Activated CD4-positive, alpha-beta T cell treated with anti-CD3 and anti-CD28 coated beads, Interleukin-2, amount 50 U/mL, for 24 hours (primary cell): ENCODE data around the gene NF1.
"Not testable (repeated sequence)": the region's sequence is repeated elsewhere in the genome, so short reads cannot be mapped to it uniquely, and the experiment has no call there.

ENCODE experiments used
- DNase-seq, 2 donors: peaks; one replicate each; pipeline ENCODE4 v3.0.0-alpha.2; 2020; ENCODE audit warnings: low read depth in 1 of 2, low spot score in 1 of 2

NF1 gene

GRCh38 chr17:31094600-31095235 is at the start of gene NF1:
TSS of gene NF1 (plus strand) at chr17:31094977. CDS start at chr17:31095310, 333 bp downstream.
- peak; percentile 75 to 84 for DNase-seq

GRCh38 chr17:31046856-31047425 is 47.8 kb upstream of the NF1 start:
- not testable (repeated sequence) for DNase-seq

DNA sequence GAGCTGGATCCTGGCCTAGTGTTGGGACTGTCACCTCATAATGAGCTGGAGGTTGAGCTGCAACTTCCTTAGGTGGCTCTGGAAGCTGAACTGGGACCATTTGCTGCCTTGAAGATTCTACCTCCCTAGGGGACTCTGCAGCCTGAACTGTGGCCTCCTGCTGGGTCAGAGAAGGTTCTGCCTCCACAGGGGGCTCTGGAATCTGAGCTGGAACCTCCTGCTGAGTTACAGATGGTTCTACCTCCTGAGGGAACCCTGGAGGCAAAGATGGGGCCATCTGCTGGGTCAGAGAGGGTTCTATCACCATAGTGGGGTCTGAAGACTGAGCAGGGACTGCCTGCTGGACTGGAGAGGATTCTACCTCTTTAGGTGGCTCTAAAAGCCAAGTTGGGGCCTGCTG is 46.6 kb upstream of the NF1 start:
- DNase-seq = no peak

- DNase-seq = no peak
These were observed 46.0 kb upstream of the NF1 start for GRCh38 chr17:31048780-31049179.

GRCh38 chr17:31050948-31051347 is 43.8 kb upstream of the NF1 start:
- no peak for DNase-seq

- DNase-seq = no peak
These were observed 43.3 kb upstream of the NF1 start for GRCh38 chr17:31051506-31051905.

DNA sequence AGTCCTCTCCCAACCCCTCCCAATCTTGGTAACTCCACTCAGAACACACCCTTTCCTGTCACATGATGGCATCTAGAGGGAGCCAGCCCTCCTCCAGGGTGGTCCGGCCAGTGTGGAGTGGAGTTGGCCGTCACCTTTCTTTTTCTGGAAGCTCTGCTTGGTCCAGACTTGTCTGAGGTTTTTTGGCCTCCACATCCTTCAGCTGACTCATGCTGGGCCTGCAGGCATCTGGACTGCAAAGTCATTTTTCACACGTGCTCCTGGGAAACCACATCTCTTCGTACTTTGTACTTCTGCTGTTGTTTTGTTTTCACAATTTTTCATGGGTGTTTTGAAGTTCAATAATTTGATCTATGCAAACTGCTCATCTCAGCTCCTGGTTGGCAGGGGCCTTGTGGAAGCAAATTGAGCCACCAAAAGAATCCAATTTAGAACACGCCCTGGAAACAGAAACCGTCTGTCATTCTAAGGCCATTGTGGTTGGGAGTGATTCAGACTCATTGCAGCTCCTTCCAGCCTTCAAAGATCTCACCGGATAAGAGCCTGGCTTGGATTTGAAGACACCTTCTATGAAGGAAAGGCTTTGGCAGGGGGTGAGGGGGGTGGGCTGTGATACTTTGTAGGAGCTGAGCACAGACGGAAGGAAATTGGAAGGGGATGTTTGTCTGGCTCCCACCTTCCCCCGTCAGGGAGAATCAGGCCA is 42.4 kb upstream of the NF1 start:
- DNase-seq = no peak

- no peak for DNase-seq
These were observed 41.7 kb upstream of the NF1 start for GRCh38 chr17:31053071-31053470.

DNA sequence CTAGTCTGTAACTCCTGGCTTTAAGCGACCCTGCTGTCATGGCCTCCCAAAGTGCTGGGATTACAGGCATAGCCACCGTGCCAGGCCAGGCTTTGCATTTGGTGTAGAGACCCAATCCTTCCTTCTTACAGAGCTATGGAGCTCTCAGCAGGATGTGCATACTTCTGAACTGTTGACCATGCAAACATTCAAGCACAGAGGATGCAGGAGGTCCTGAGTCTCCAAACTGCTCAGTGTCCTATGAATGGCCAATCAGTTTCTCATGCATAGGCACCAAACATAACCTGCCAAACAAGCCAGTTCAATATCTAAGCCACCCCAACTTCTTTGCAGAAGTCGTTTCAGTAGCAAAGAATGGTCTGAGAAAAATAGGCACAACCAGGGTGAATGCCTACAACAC is 40.0 kb upstream of the NF1 start:
- no peak for DNase-seq

GRCh38 chr17:31058976-31059375 is 35.8 kb upstream of the NF1 start:
- no peak for DNase-seq

- DNase-seq = no peak
These were observed 33.8 kb upstream of the NF1 start for GRCh38 chr17:31060791-31061550.

GRCh38 chr17:31061678-31062077 is 33.1 kb upstream of the NF1 start:
- DNase-seq = no peak

DNA sequence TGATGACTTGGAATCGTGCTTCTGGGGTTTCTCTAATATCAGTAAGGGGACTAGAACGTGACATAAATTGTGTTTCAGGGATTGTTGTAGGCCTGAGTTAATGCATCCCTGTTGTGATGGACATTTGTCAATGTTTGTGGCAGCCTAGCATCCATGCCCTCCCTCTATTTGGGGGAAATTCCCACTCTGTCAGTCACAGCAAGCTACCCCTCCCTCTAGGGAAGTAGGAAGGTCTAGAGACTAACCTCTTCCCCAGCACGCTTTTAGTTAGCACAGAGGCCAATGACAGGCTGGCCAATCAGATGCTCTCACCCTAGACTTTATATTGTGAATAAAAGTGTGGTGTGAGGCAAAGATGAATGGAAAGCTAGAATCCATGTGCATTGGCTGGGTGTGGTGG is 32.4 kb upstream of the NF1 start:
- no peak for DNase-seq

- DNase-seq = no peak
These were observed 30.1 kb upstream of the NF1 start for GRCh38 chr17:31064707-31065106.

GRCh38 chr17:31067691-31068184 is 27.0 kb upstream of the NF1 start:
- DNase-seq = no peak

- DNase-seq = no peak
These were observed 26.5 kb upstream of the NF1 start for GRCh38 chr17:31068291-31068690.

- DNase-seq = no peak
These were observed 22.6 kb upstream of the NF1 start for GRCh38 chr17:31072186-31072585.

GRCh38 chr17:31073411-31073810 is 21.4 kb upstream of the NF1 start:
- no peak for DNase-seq

DNA sequence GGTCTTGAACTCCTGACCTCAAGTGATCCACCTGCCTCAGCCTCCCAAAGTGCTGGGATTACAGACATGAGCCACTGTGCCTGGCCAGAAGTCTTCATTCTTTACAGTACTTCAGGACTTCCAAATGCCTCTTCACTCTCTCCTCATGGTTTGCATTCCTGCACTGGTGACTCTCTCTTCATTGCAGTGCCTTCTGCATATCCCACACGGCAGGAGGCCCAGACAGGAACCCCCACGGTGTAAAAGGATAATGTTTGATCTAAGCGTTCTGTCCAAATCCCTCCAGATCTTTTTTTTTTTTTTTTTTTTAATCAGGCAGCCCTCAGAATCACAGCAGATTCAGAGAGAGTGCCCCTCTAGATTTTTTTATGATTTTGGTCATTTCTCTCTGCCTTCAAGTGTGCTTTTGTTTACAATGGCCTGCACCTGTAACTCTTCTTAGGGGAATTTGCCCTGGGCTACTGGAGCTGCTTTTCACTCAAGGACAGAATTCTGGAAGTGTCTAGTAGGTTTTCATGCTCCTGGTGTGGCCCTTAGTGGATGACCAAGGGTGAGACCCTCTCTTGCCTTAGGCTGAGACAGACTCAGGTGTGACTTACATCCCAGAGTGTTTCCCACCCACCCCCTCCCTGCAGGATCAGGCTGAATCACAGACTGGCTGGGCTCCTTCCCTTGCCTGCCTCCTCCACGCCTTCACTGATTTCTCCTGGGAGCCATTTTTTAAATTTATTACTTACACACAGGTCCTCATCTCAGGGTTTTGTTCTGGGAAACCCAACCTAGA is 19.8 kb upstream of the NF1 start:
- DNase-seq = no peak

DNA sequence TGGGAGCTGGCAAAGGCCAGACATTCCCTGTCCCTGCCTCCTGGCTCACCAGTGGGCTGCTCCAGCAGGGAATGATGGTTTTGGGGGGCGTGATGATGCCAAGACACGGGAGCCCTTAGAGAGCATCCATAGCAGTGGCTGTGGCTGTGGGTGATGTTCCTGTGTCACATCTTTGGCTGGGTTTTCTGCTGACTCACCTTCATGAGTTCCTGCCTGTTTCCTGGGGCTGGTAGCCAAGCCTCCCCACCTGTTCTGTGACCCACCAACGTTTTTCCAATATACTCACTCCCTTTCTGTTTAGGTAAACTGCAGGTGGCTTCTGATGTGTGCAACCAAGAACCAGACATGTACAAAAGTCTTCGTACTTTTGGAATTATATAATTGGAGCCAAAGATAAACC is 16.5 kb upstream of the NF1 start:
- DNase-seq = no peak

DNA sequence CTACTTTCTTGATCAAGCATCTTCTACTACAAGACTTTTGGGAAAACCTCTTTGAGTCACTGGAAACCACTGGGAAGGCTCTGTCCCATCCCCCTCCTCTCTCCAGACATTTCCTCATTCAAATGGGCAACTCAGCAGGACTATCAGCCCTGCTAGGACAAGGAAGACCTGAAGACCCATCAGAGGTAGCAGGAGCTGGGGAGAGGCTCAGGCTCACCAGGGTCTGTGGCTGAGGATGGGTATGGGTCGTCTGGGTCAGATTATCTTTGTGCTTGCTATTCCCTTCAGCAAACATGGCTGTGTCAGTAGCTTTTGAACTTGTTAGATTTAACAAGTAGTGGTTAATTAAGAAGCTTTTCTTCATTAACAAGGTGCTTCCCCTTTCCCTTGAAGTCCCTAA is 15.0 kb upstream of the NF1 start:
- DNase-seq = no peak
